Endometrial microvascular endothelial cells (primary cell): ENCODE results near the gene PGM1. TPM values are rescaled to one million over a fixed set of nuclear protein-coding genes. Genes with fewer than 3 reads are reported as not detected.

ENCODE experiments used
- in situ Hi-C: cut with HindIII; loops from 2 replicates; pipeline ENCODE4 v1.10.0; 2017; ENCODE audit warnings: low sequenced_read_pairs, low pct_unique_long_range_greater_than_20kb; ENCODE audit errors: inconsistent ontology term
- total RNA-seq: library from RNA; depleted of rRNA; stranded (reverse); fragments of >200 nt; gene quantifications from one replicate; pipeline ENCODE4 v1.2.3, GENCODE V29; 2015; ENCODE audit errors: inconsistent ontology term

PGM1 gene
- total RNA-seq, 1 donor from 2014 or later, result 46.3 TPM

DNA sequence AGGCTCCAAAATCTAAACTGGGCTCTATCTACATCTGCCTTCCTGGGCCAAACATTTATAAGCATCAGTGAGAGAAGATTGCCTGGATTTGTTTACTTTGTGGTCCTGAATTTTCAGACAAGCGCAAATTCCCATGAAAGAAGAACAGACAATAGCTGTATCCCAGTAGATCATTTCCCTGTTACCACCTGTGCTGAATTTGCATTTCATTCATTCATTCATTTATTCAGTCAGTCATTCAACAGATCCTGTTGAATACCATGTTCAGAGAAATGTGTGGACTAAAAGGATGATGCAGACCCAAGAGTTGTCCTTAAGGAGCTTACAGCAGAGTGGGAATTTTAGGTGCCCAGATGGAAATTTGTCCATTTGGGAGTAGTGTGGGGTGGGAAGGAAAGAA, 2.2 kb downstream of the PGM1 start:
- in situ Hi-C loops, result no loop called here

DNA sequence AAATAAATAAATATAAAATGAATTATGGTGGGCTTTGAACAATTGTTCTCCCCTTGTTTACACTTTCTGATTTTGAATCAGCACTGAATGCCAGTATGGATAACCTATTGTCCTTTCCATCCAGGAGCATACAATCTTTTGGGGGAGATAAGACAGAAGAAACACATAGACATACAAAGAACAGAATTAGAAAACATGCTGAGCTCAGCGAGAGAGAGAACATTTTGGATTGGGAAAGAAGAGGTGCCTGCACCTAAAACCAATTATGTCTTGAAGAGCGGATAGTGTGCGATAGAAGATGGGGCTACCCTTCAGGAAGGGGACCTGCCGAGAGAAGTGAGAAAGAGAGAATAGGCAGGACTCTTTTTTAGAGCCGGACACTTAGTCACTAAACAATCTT, 6.6 kb downstream of the PGM1 start:
- in situ Hi-C loops, result no loop called here

DNA sequence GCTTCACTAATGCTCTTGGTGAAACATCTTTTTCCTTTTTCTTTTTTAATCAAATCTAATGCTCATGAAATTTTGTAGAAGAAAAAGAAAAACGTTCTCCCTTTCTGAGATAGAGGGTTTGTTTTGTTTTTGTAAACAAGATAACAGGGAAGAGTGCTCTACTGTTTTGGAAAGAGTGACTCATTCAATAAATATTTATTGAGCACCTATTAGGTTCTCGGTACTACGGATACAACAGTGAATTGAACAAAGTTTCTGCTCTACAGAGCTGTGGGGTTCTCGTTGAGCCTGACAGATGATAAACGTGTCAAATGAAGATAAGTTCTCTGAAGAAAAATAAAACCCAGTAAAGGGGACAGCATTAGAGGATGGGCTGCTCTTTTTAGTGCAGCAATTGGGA, 7.0 kb downstream of the PGM1 start:
- in situ Hi-C loops, result no loop called here

DNA sequence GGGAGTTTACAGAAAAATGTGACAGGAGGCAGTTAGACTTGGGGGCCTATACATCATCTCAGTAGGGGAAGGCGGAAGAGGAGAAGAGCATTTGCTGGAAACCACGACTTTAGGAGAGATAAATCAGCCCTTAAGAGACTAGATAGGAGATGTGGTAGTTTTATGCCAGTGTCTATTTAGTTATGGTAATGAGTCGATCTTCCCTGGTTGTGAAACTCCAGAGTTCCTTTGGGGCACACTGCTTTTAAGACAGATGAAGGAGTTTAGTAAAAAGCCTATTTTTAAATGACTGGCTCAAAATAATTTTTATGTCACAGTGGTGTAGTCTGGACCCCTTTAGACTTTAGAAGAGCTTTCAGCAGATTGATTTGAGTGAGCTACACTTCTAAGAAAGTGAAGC, 7.8 kb downstream of the PGM1 start:
- in situ Hi-C loops, result no loop called here

DNA sequence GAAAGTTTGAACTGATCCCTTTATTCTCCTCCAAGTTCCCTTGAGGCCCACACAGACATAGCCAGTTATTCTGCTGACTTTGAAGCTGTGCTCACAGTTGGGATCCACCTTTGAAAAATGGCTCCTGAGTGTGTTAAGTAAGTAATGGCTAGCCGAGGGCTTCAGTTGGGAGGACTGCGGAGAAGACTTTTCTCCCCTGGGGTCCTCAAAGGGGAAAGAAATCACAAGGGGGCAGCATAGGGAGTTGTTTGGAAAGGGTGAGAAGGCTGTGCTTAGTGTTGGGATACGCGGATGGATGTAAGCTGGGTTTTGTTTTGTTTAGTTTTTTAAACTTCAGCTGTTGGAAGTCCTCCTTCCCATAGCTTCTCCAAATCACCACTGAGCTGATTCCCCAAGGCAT, 8.3 kb downstream of the PGM1 start:
- in situ Hi-C loops, result no loop called here

DNA sequence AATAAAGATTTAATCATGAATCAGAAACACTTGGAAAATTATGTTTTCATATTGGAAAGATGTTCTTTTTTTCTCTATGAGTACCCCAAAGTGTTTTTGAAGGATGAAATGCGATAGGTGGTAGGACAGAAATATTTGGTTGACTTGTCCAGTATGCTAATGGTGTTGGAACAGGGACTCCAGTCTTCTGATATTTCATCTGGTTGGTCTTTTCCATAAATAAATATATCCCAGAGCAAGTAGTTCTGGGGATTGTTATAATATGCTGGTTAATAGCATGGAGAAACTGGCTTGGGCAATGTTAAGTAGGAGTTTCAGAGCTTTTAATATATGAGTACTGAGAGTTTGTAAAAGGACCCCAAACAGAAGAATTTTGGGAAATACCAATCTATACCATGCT, 8.7 kb downstream of the PGM1 start:
- in situ Hi-C loops, result no loop called here

DNA sequence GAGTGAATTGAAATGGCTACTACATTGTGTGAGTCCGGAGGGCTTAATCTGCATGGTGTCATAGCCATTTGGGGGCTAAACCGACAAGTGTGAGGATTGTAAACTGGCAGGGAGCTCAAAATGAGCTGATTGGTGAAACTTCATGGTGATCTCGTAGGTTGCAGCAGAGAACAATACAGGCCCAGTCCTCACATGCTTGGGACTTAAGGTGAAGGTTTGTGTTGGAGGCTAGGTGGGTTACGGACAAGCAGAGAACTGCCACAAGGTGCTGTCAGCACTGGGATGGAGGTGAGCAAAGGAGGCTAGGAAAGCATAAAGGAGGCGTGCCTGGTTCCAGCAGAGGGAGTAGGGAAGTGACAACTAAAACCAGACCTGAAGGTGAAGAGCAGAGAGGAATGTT, 9.4 kb downstream of the PGM1 start:
- in situ Hi-C loops, result no loop called here

DNA sequence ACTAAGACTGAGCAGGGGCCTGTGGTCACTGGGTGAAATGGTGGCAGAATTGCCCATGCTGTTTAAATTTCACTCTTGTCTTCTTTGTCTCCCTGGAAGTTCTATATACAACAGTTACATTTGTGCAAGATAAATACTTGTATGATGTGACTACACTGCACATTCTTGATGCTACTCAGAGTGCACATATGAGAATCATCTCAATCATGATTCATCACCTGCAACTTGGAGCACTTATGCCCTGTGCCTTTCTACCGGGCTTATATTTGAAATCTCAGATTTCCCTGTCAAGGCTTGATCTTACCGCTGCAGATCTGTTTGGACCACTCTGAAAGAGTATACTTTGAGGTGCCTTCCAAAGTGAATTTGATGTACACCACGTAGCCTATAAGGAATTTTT, 10.6 kb downstream of the PGM1 start:
- in situ Hi-C loops, result no loop called here

DNA sequence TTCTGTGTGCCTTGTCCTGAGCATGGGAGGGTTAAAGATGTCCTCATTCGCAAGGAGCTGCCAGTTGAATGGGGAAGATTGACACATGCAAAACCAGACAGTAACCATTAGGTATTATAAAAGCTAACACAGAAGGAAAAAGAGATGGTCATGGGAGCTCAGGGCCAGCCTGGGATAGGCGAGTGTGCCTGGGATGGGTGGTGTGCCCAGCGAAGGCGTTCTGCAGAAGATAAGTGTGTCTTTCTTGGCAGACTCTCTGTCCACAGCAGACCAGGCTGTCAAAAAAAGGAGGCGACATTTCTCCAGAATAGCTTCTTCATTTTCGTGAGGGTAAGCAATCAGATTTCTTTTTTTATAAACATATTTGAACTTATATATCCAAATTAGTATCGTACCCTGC, 14.1 kb downstream of the PGM1 start:
- in situ Hi-C loops, result no loop called here

DNA sequence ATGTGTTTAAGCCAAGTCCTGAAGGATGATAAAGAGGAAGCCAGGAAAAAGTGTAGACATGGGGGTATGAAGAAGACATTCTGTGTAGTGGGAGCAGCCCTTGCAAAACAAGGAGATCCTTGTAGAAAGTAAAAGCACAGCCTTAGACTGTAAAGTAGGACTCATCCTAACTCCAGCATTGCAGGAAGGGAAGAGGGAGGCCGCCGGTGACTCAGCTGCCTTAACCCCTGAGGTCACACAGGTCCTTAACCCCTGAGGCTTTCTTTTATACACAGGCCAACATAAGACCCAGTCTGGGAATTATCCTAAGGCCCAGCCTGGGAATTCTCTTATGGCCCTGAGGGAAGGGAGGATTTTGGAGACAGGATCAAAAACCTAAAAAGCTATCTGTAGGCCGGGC, 18.0 kb downstream of the PGM1 start:
- in situ Hi-C loops, result no loop called here

DNA sequence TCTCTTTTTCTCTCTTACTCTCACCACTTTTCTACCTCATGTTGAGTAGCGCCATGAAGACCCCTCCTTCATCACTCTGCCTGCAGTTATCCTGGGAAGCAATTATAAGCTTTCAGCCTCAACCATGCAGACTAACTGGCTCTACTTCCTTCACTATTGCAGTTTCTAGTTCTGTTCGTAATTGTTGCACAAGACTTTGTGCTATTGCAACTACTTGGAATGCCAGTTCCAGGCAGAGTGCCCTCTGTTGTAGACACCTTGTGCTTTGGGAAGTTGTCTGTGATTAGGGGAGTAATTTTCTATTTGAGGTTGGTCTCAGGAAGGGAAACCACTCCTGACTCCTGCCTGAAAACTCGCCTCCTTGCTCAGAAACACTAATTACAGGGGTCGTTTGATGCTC, 19.4 kb downstream of the PGM1 start:
- in situ Hi-C loops, result no loop called here

DNA sequence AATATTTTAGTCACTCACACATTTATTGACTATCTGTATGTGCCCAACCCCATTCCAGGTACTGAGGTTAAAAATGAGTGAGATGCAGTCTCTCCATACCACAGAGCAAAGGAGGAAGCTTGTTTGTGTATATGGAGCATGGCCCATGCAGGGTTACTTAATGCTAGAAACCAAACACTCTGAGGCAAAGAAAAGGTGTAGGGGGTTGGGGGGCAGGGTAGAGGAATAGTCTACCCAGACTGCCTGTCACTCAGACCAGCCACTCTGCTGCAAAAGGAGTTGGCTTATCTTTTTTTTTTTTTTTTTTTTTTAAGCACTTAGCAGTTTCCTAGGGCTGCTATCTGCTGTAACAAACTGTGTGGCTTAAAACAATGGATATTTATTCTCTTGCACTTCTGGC, 19.8 kb downstream of the PGM1 start:
- in situ Hi-C loops, result no loop called here

DNA sequence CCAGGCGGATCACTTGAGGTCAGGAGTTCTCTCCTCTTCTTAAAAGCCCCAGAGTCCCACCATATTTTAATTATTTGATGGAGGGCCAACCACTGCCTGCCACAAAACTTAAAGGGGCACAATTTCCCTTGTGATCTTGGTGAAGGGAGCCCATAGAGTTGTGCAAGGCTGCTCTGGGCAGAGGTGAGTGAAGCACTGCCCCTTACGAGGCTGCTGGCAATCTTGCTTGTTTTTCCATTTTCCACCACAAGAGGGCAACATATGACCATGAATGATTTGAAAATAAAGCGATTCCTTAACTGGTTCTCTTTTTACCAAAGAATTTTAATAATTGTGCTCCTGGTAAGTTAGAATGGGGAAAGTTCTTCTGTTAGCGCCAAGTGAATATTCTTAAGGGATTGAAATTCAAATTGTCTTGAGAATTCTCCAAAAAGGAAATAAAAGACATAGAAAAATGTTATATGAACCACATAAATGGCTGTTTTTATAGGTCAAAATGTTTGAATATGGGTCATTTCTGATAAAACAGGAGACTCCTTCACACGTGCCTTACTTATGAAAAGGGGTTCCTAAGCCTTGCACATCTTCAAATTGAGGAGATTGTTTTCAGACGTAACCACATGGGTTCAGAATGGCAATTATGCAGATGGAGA, 22.7 kb downstream of the PGM1 start:
- in situ Hi-C loops, result no loop called here

DNA sequence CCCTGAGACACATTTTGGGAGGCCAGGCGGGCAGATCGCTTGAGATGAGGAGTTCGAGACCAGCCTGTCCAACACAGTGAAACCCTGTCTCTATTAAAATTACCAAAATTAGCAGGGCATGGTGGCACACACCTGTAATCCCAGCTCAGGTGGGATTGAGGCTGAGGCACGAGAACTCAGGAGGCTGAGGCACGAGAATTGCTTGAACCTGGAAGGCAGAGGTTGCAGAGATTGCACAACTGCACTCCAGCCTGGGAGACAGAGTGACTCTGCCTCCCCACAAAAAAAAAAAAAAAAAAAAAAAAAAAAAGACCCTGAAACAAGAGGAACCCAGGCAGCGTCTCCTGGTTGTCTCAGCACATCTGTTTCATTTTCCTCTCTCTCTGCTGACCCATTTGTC, 24.2 kb downstream of the PGM1 start:
- in situ Hi-C loops, result no loop called here

DNA sequence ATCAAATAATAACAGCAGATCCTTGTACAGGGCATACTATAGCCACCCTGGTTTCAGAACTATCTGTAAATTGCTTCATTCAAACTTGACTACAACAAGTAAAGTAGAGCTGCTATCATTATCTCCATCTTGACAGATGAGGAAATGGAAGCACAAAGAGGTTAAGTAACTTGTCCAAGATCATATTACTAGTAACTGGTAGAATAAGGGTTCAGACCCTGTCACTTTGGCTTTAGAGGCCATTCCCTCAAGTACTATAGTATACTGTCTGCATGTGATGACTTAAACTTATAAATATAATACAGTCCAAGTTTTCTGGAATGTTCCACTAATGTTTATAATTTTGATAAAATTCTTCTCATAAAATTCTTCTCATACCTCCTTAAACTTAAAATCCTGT, 24.8 kb downstream of the PGM1 start:
- in situ Hi-C loops, result no loop called here

DNA sequence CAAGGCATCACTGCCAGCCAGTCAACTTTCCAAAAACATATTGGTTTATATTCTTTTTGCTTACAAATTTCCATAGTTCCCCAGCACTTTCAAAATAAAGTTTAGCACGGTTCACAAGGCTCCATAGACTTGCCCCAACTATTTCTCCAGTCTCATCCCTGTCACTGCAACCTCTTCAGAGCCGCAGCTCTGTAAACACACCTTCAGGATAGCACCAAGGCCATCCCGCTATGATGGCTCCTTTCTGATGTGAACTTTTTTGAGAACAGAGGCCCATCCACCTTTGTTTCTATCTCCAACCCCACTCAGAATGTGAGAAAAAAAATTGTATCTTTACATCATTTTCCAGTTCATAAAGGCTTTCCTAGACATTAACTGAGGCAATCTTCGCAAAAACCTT, 26.3 kb downstream of the PGM1 start:
- in situ Hi-C loops, result no loop called here

DNA sequence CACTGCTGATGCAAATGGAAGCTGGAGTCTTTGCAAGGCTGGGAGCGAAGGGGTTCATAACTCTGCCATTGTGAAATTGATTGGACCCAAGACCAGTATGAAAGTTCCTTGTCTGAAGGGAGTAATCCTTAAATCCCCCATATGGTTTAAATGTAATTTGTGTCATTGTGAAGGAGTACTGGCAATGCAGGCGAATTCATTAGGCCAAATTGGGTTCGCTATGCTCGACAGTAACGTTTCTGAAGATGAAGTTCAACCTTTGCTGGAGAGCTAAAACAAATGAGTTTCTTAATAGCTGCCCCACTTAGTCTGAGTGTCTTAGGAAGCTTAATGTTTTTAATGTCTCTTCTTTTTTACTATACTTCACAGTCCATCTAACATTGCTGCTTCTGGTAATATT, 27.5 kb downstream of the PGM1 start:
- in situ Hi-C loops, result no loop called here

DNA sequence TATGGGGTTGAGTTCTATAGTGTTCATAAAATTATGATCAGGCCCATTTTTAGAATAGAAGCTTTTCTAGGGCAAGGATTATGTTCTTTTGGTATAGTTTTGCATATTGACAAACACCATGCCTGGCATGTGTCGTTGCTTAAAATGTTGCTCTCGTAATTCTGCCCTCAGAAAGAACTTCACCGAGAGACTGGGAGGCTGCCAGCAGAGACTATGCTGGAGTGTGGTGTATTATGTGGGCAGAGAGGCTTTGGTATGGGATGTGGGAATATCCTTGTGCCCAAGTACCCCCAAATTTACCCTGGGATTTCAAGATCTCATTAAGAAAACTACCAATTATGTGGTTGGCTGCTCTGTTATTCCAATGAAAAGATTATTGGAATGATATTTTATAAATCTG, 27.9 kb downstream of the PGM1 start:
- in situ Hi-C loops, result no loop called here

DNA sequence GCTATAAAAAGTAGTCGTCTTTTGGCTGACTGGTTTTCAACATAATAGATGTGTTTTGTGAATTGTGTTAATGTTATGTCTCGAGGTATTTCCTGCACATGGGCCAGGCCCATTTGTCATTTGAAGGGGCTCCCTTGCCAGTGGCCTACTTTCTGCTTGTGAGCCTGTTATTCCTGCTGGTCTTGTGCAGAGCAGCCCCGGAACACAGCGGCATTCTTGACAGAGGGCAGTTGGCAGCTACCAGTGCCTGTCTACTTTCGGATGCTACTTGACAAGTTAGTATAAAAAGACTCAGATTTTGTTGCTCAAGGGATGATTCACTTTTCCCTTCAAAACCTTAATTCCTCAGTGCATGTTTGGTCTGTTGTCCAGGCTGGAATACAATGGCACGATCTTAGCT, 28.5 kb downstream of the PGM1 start:
- in situ Hi-C loops, result no loop called here

DNA sequence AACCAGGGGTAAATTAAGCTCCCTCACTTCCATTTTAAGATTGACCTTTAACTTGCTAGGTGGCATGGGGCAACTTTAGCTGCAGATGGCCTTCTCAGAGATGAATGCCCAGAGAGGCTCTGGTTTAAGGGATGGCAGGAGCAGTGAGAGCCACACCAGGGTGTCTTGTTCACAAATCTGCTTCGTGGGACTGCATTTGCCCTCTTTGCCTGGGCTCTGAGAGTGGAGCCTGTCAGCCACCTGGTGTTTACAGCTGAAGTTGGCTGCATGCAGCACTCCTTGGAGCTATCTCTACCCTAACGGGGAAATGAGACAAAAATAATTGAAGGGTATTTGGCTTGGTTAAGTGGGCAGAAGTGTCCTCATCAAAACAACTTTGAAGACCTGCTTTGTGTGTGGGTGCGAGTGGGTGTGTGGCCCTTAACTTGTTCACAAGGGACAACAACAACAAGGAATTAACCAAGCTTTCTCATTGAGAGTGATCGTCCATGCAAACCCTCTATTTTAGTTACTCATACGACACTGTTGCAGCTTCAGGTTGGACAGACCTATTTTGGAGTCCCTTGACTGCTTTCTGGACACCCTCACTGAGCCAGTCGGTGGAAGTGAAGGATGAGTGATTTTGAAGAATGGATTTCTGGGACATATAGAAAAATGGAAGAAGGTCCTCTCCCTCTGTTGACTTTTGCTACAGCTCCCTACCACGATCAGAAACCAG, 29.8 kb downstream of the PGM1 start:
- in situ Hi-C loops, result no loop called here

DNA sequence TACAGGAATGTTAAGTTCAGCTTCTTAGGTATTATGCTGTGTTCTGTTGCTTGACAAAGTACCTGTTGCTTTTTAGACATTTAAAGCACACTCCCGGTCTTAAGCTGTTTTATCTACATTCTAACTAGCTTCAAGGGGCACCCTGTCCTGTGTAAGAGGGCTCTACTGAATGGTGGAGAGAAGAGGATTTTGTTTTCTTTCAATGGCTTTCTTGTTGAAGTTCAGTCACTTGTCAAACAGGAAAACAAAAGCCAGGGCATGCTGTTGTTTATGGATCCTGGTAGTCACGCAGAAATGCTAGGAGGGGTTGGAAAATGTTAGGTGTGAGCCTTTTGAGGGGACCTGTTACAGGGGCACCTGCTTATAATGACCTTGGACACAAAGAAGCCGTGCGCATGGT, 30.7 kb downstream of the PGM1 start:
- in situ Hi-C loops, result no loop called here
